ENCODE data around the gene PRKAG3.

Gene PRKAG3

GRCh38 chr2:218833023-218833609, 1.5 kb upstream of the PRKAG3 start:
- no peak for TF ChIP-seq EZH2 (IDR thresholded peaks at IDR 0.05; ENCODE audit: borderline replicate concordance, low read depth, low read length, severe bottlenecking)
- TF ChIP-seq CTCF (IDR thresholded peaks at IDR 0.05; ENCODE audit: borderline replicate concordance, extremely low read depth, low read length, poor library complexity, severe bottlenecking), result no peak
- Histone ChIP-seq H3K4me1 (ENCODE audit: insufficient read depth, low read length) (no peaks in the 10 kb centered on the region), H3K27me3 (ENCODE audit: insufficient read depth, low read length, poor library complexity) (peaks cover 31% of the 10 kb centered on the region), H3K9me3 (ENCODE audit: insufficient read depth, low read length, severe bottlenecking) (no peaks in the 10 kb centered on the region), H4K20me1 (ENCODE audit: insufficient read depth, low read length) (no peaks in the 10 kb centered on the region), H3K4me3 (ENCODE audit: low read depth in 1 of 2, low read length in 2 of 2) (no peak overlapping the region), H2AFZ (ENCODE audit: low read depth, low read length) (no peak overlapping the region), H3K27ac (ENCODE audit: low read length) (no peak overlapping the region), H3K4me2 (ENCODE audit: insufficient read depth, low read length) (no peak overlapping the region), H3K9ac (ENCODE audit: low read depth, low read length) (no peak overlapping the region), H3K36me3 (ENCODE audit: insufficient read depth, low read length) (no peaks in the 10 kb centered on the region), H3K79me2 (ENCODE audit: insufficient read depth, low read length) (no peaks in the 10 kb centered on the region)
- no peak for DNase-seq
- ATAC-seq (ENCODE audit: insufficient read depth, low read depth), result no peak

- Histone ChIP-seq H3K4me1 (ENCODE audit: insufficient read depth, low read length) (no peaks in the 10 kb centered on the region), H3K27me3 (ENCODE audit: insufficient read depth, low read length, poor library complexity) (peaks cover 28% of the 10 kb centered on the region), H3K79me2 (ENCODE audit: insufficient read depth, low read length) (no peaks in the 10 kb centered on the region), H3K9me3 (ENCODE audit: insufficient read depth, low read length, severe bottlenecking) (no peaks in the 10 kb centered on the region), H2AFZ (ENCODE audit: low read depth, low read length) (no peak overlapping the region), H3K36me3 (ENCODE audit: insufficient read depth, low read length) (no peaks in the 10 kb centered on the region), H3K27ac (ENCODE audit: low read length) (no peak overlapping the region), H3K9ac (ENCODE audit: low read depth, low read length) (no peak overlapping the region), H3K4me2 (ENCODE audit: insufficient read depth, low read length) (no peak overlapping the region), H3K4me3 (ENCODE audit: low read depth in 1 of 2, low read length in 2 of 2) (no peak overlapping the region), H4K20me1 (ENCODE audit: insufficient read depth, low read length) (no peaks in the 10 kb centered on the region)
- ATAC-seq (ENCODE audit: insufficient read depth, low read depth) (no peak), DNase-seq (no peak)
- no peak for TF ChIP-seq CTCF (IDR thresholded peaks at IDR 0.05; ENCODE audit: borderline replicate concordance, extremely low read depth, low read length, poor library complexity, severe bottlenecking)
- no peak for TF ChIP-seq EZH2 (IDR thresholded peaks at IDR 0.05; ENCODE audit: borderline replicate concordance, low read depth, low read length, severe bottlenecking)
Measured at GRCh38 chr2:218832520-218832919, 917 bp upstream of the PRKAG3 start.

- H3K4me2 ChIP-seq (ENCODE audit: insufficient read depth, low read length), result no peak overlapping the region
- H3K27me3 ChIP-seq (ENCODE audit: insufficient read depth, low read length, poor library complexity), result peaks cover 28% of the 10 kb centered on the region
- no peaks in the 10 kb centered on the region for H3K36me3 ChIP-seq (ENCODE audit: insufficient read depth, low read length)
- no peak overlapping the region for H3K27ac ChIP-seq (ENCODE audit: low read length)
- H3K9me3 ChIP-seq (ENCODE audit: insufficient read depth, low read length, severe bottlenecking), result no peaks in the 10 kb centered on the region
- no peak for DNase-seq
- no peaks in the 10 kb centered on the region for H3K4me1 ChIP-seq (ENCODE audit: insufficient read depth, low read length)
- H3K9ac ChIP-seq (ENCODE audit: low read depth, low read length), result no peak overlapping the region
- no peak overlapping the region for H2AFZ ChIP-seq (ENCODE audit: low read depth, low read length)
- no peaks in the 10 kb centered on the region for H4K20me1 ChIP-seq (ENCODE audit: insufficient read depth, low read length)
- ATAC-seq (ENCODE audit: insufficient read depth, low read depth), result no peak
- no peaks in the 10 kb centered on the region for H3K79me2 ChIP-seq (ENCODE audit: insufficient read depth, low read length)
- TF ChIP-seq CTCF (IDR thresholded peaks at IDR 0.05; ENCODE audit: borderline replicate concordance, extremely low read depth, low read length, poor library complexity, severe bottlenecking), result no peak
- no peak for TF ChIP-seq EZH2 (IDR thresholded peaks at IDR 0.05; ENCODE audit: borderline replicate concordance, low read depth, low read length, severe bottlenecking)
- H3K4me3 ChIP-seq (ENCODE audit: low read depth in 1 of 2, low read length in 2 of 2), result no peak overlapping the region
Measured at GRCh38 chr2:218832081-218832480, 478 bp upstream of the PRKAG3 start.
